SK-N-SH treated with all-trans-retinoic acid at 6 μM for 48 hours (cell line): ENCODE results near the gene GALNTL6.
"Not testable (repeated sequence)": the region's sequence is repeated elsewhere in the genome, so short reads cannot be mapped to it uniquely, and the experiment has no call there.

ENCODE experiments used
- ATAC-seq: fragments of 200-7000 bp; cut with Tn5 transposase; 3 replicates; pipeline ENCODE4 v1.9.1; 2020; ENCODE audit warnings: mild to moderate bottlenecking, moderate library complexity
- ARNTL ChIP-seq: fragments of 450-650 bp; formaldehyde crosslinking; IDR thresholded peaks from 2 replicates; pipeline ENCODE4 v1.5.0; 2020; ENCODE audit warnings: low read depth, mild to moderate bottlenecking, moderate library complexity, borderline replicate concordance
- BACH2 ChIP-seq: fragments of 250-450 bp; sonication (Bioruptor Pico); IDR thresholded peaks from 2 replicates; pipeline ENCODE4 v1.9.0; 2021; ENCODE audit warnings: mild to moderate bottlenecking, borderline replicate concordance
- CREB5 ChIP-seq: fragments of 250-450 bp; sonication (Bioruptor Pico); IDR thresholded peaks from 2 replicates; pipeline ENCODE4 v1.5.1; 2020; ENCODE audit warnings: low read depth, mild to moderate bottlenecking, moderate library complexity
- CSDC2 ChIP-seq: fragments of 250-450 bp; sonication (Bioruptor Pico); IDR thresholded peaks from 2 replicates; pipeline ENCODE4 v1.5.0; 2020; ENCODE audit warnings: mild to moderate bottlenecking, moderate library complexity
- CSRNP3 ChIP-seq: fragments of 250-450 bp; sonication (Bioruptor Pico); IDR thresholded peaks from 2 replicates; pipeline ENCODE4 v1.5.1; 2021; ENCODE audit warnings: mild to moderate bottlenecking, moderate library complexity
- ESRRG ChIP-seq: fragments of 250-450 bp; sonication (Bioruptor Pico); IDR thresholded peaks from 2 replicates; pipeline ENCODE4 v1.6.1; 2021; ENCODE audit warnings: mild to moderate bottlenecking
- GLIS3 ChIP-seq: fragments of 250-450 bp; sonication (Bioruptor Pico); IDR thresholded peaks from 2 replicates; pipeline ENCODE4 v1.5.0; 2020; ENCODE audit warnings: mild to moderate bottlenecking, moderate library complexity
- ISL1 ChIP-seq: fragments of 250-450 bp; sonication (Bioruptor Pico); IDR thresholded peaks from 2 replicates; pipeline ENCODE4 v2.1.2; 2022; ENCODE audit warnings: mild to moderate bottlenecking, moderate library complexity
- OSR1 ChIP-seq: fragments of 250-450 bp; sonication (Bioruptor Pico); IDR thresholded peaks from 2 replicates; pipeline ENCODE4 v1.8.0; 2022; ENCODE audit warnings: moderate library complexity, mild to moderate bottlenecking, inconsistent platforms
- POU6F1 ChIP-seq: fragments of 250-450 bp; sonication (Bioruptor Pico); IDR thresholded peaks from 2 replicates; pipeline ENCODE4 v1.8.0; 2021; ENCODE audit warnings: low read depth, mild to moderate bottlenecking, moderate library complexity, borderline replicate concordance
- PPARA ChIP-seq: fragments of 250-450 bp; sonication (Bioruptor Pico); IDR thresholded peaks from 2 replicates; pipeline ENCODE4 v1.5.0; 2020; ENCODE audit warnings: mild to moderate bottlenecking, borderline replicate concordance
- RARB ChIP-seq: fragments of 250-450 bp; sonication (Bioruptor Pico); IDR thresholded peaks from 2 replicates; pipeline ENCODE4 v1.8.0; 2021; ENCODE audit warnings: mild to moderate bottlenecking, moderate library complexity
- SNAI2 ChIP-seq: fragments of 250-450 bp; sonication (Bioruptor Pico); IDR thresholded peaks from 2 replicates; pipeline ENCODE4 v1.5.0; 2020; ENCODE audit warnings: mild to moderate bottlenecking, moderate library complexity
- TCF4 ChIP-seq: fragments of 250-450 bp; sonication (Bioruptor Pico); IDR thresholded peaks from 2 replicates; pipeline ENCODE4 v1.8.0; 2021; ENCODE audit warnings: mild to moderate bottlenecking, moderate library complexity, borderline replicate concordance
- TOX ChIP-seq: fragments of 250-450 bp; sonication (Bioruptor Pico); IDR thresholded peaks from 2 replicates; pipeline ENCODE4 v1.8.0; 2021; ENCODE audit warnings: mild to moderate bottlenecking, moderate library complexity, borderline replicate concordance
- TSHZ2 ChIP-seq: fragments of 250-450 bp; sonication (Bioruptor Pico); IDR thresholded peaks from 2 replicates; pipeline ENCODE4 v1.5.0; 2020; ENCODE audit warnings: mild to moderate bottlenecking, moderate library complexity
- ZC3H10 ChIP-seq: fragments of 250-450 bp; sonication (Bioruptor Pico); IDR thresholded peaks from 2 replicates; pipeline ENCODE4 v1.5.1; 2021; ENCODE audit warnings: mild to moderate bottlenecking, moderate library complexity
- ZFP3 ChIP-seq: fragments of 250-450 bp; sonication (Bioruptor Pico); IDR thresholded peaks from 2 replicates; pipeline ENCODE4 v1.5.0; 2020; ENCODE audit warnings: mild to moderate bottlenecking, moderate library complexity
- ZFP30 ChIP-seq: fragments of 450-650 bp; formaldehyde crosslinking; IDR thresholded peaks from 2 replicates; pipeline ENCODE4 v1.5.0; 2022; ENCODE audit warnings: mild to moderate bottlenecking, moderate library complexity
- ZNF565 ChIP-seq: fragments of 450-650 bp; formaldehyde crosslinking; conservative IDR thresholded peaks from 2 replicates; pipeline ENCODE4 v1.5.0; 2020; ENCODE audit warnings: low read depth, mild to moderate bottlenecking, moderate library complexity
- ZNF70 ChIP-seq: fragments of 450-650 bp; formaldehyde crosslinking; IDR thresholded peaks from 2 replicates; pipeline ENCODE4 v1.5.0; 2020; ENCODE audit warnings: mild to moderate bottlenecking, moderate library complexity
- ZNF8 ChIP-seq: fragments of 450-650 bp; formaldehyde crosslinking; IDR thresholded peaks from 2 replicates; pipeline ENCODE4 v1.5.0; 2020; ENCODE audit warnings: mild to moderate bottlenecking, moderate library complexity
- TF ChIP-seq, protein P1 (sequence below): fragments of 250-450 bp; sonication (Bioruptor Pico); IDR thresholded peaks from 2 replicates; pipeline ENCODE4 v1.8.0; 2020; ENCODE audit warnings: mild to moderate bottlenecking, moderate library complexity, borderline replicate concordance

GALNTL6 gene

GRCh38 chr4:172725581-172725980 lies 912.4 kb downstream of the GALNTL6 start:
- no peak for ATAC-seq
- TF ChIP-seq, protein P1, sequence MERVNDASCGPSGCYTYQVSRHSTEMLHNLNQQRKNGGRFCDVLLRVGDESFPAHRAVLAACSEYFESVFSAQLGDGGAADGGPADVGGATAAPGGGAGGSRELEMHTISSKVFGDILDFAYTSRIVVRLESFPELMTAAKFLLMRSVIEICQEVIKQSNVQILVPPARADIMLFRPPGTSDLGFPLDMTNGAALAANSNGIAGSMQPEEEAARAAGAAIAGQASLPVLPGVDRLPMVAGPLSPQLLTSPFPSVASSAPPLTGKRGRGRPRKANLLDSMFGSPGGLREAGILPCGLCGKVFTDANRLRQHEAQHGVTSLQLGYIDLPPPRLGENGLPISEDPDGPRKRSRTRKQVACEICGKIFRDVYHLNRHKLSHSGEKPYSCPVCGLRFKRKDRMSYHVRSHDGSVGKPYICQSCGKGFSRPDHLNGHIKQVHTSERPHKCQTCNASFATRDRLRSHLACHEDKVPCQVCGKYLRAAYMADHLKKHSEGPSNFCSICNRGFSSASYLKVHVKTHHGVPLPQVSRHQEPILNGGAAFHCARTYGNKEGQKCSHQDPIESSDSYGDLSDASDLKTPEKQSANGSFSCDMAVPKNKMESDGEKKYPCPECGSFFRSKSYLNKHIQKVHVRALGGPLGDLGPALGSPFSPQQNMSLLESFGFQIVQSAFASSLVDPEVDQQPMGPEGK (CRISPR knock-in tag), result no peak
- TF ChIP-seq TOX (CRISPR knock-in tag) (no peak), ARNTL (CRISPR knock-in tag) (no peak), CSRNP3 (CRISPR knock-in tag) (no peak), ZNF8 (no peak), ZC3H10 (CRISPR knock-in tag) (no peak), ZFP3 (CRISPR knock-in tag) (no peak), TSHZ2 (CRISPR knock-in tag) (no peak), ESRRG (CRISPR knock-in tag) (no peak), GLIS3 (CRISPR knock-in tag) (no peak), OSR1 (no peak), PPARA (no peak), CSDC2 (CRISPR knock-in tag) (no peak), RARB (CRISPR knock-in tag) (no peak), ZNF565 (CRISPR knock-in tag) (no peak), TCF4 (CRISPR knock-in tag) (no peak), ZNF70 (CRISPR knock-in tag) (no peak), SNAI2 (CRISPR knock-in tag) (no peak), BACH2 (CRISPR knock-in tag) (no peak)

DNA sequence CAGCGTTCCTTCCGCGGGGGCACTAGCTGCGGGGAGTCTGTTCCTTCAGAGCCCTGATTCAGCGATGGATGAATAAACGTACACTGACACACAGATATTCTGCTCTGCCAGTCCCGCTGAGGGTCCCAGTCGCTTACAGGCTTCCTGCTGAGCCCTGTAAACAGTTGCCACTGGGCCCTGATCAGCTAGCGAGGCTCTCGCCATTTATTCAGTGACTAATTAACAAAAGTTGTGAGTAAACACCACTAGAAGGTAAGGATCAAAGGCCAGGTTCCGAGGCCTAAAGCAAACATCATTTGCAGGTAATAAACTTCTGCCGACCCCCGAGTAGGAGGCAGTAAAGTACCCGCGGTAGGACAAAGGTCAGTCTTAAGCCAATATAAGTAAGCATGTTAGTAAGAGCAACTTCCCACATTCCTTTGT lies 912.8 kb downstream of the GALNTL6 start:
- TF ChIP-seq ZNF565 (CRISPR knock-in tag), result no peak
- TF ChIP-seq ZFP30 (CRISPR knock-in tag), result no peak
- TF ChIP-seq BACH2 (CRISPR knock-in tag), result no peak
- TF ChIP-seq TOX (CRISPR knock-in tag), result no peak
- no peak for ATAC-seq

DNA sequence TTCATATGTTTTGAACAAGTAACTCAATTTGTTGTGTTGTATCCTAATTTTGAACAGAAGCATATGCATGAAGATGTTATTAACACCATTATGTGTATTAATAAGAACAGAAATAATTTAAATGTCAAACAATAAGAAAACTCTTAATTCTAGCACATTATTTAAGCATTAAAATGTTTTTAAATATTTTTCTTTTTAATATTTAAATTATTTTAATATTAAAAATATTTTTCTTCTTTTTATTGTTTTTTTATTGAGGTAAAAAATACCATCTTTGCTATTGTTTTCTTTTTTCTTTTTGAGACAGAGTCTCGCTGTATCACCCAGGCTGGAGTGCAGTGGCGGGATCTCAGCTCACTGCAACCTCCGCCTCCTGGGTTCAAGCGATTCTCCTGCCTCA lies 914.4 kb downstream of the GALNTL6 start:
- TF ChIP-seq POU6F1 (CRISPR knock-in tag) (no peak), OSR1 (no peak), CREB5 (CRISPR knock-in tag) (no peak), ZFP3 (CRISPR knock-in tag) (no peak), ZFP30 (CRISPR knock-in tag) (no peak), PPARA (no peak), TSHZ2 (CRISPR knock-in tag) (no peak), ARNTL (CRISPR knock-in tag) (no peak), CSDC2 (CRISPR knock-in tag) (no peak), CSRNP3 (CRISPR knock-in tag) (no peak), RARB (CRISPR knock-in tag) (no peak), ZC3H10 (CRISPR knock-in tag) (no peak), GLIS3 (CRISPR knock-in tag) (no peak), BACH2 (CRISPR knock-in tag) (no peak), ESRRG (CRISPR knock-in tag) (no peak), ISL1 (CRISPR knock-in tag) (no peak), ZNF8 (no peak), SNAI2 (CRISPR knock-in tag) (no peak), TCF4 (CRISPR knock-in tag) (no peak), ZNF70 (CRISPR knock-in tag) (no peak)
- TF ChIP-seq, all 23 proteins: peak for 0
- ATAC-seq, result no peak

GRCh38 chr4:172733645-172734044 lies 920.4 kb downstream of the GALNTL6 start:
- not testable (repeated sequence) for ATAC-seq
